ENCODE results near the gene SETD1A.
A peak's percentile ranks its signal among the peaks of the same experiment; 100 is the strongest.

SETD1A gene

GRCh38 chr16:30956601-30957455 is 726 bp upstream of the SETD1A start:
- Histone ChIP-seq H3K36me3 (ENCODE audit: insufficient read depth, low read length) (peaks cover 15% of the 10 kb centered on the region; the same call in 1 of the 2 replicates), H3K4me1 (ENCODE audit: control insufficient read depth, insufficient read depth, low read length, unreplicated experiment) (peaks cover 21% of the 10 kb centered on the region), H3K27me3 (ENCODE audit: insufficient read depth, low read length) (no peaks in the 10 kb centered on the region), H2AFZ (ENCODE audit: low read length, unreplicated experiment) (peak overlapping the region; percentile 97), H3K4me3 (ENCODE audit: low read depth, low read length) (peak overlapping the region; percentile 93), H3K79me2 (ENCODE audit: control insufficient read depth, insufficient read depth, low read length, unreplicated experiment) (peaks cover 15% of the 10 kb centered on the region), H3K27ac (ENCODE audit: low read depth, low read length) (peak overlapping the region; percentile 96)

DNA sequence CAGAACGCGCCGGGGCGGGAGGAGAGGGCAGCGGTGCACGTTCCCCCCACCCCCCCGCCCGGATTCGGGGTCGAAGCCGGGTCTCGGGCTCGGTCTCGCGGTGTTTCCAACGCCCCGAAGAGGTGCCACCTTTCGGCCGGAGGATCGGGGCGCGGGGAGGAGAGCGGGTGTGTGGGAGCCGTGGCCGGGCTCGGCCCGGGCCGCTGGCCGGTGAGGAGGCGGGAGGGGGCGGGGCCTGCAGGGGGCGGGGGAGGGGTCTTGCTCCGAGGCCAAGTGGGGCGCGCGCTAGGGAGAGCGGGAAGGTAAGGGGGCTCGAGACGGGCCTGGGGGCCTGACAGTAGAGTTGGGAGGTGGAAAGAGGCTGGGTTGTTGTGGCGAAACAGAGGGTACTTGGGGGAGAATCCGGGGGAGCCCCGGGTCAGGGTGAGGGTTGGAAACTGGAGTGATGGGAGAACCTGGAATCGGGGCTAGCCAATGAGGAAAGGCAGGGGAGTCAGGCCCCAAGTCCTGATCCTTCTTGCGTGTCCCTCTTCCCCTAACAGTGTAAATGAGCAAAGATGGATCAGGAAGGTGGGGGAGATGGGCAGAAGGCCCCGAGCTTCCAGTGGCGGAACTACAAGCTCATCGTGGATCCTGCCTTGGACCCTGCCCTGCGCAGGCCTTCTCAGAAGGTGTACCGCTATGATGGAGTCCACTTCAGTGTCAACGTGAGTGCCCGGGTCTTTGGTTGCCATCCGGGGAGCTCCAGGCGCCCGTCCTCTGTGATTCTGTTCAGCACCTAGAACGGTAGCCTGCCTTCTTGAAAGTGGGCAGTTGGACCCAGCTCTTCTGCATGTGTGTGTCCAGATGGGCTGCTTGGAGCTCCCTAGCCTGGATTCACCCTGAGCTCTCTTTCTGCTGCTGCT is 873 bp downstream of the SETD1A start:
- peak overlapping the region; percentile 31 for H2AFZ ChIP-seq (ENCODE audit: low read length, unreplicated experiment)
- H3K79me2 ChIP-seq (ENCODE audit: control insufficient read depth, insufficient read depth, low read length, unreplicated experiment), result peaks cover 15% of the 10 kb centered on the region
- H3K27ac ChIP-seq (ENCODE audit: low read depth, low read length), result peak overlapping the region; percentile 96; the same call in 1 of the 2 replicates
- H3K27me3 ChIP-seq (ENCODE audit: insufficient read depth, low read length), result no peaks in the 10 kb centered on the region
- H3K4me1 ChIP-seq (ENCODE audit: control insufficient read depth, insufficient read depth, low read length, unreplicated experiment), result peaks cover 16% of the 10 kb centered on the region
- peak overlapping the region; percentile 93 for H3K4me3 ChIP-seq (ENCODE audit: low read depth, low read length)
- peaks cover 16% of the 10 kb centered on the region; the same call in 1 of the 2 replicates for H3K36me3 ChIP-seq (ENCODE audit: insufficient read depth, low read length)

- Histone ChIP-seq H3K27ac (ENCODE audit: low read depth, low read length) (no peak overlapping the region), H3K4me1 (ENCODE audit: control insufficient read depth, insufficient read depth, low read length, unreplicated experiment) (peaks cover 9% of the 10 kb centered on the region), H3K27me3 (ENCODE audit: insufficient read depth, low read length) (no peaks in the 10 kb centered on the region), H3K36me3 (ENCODE audit: insufficient read depth, low read length) (peaks cover 19% of the 10 kb centered on the region; the same call in 1 of the 2 replicates), H3K4me3 (ENCODE audit: low read depth, low read length) (no peak overlapping the region), H2AFZ (ENCODE audit: low read length, unreplicated experiment) (no peak overlapping the region), H3K79me2 (ENCODE audit: control insufficient read depth, insufficient read depth, low read length, unreplicated experiment) (peaks cover 15% of the 10 kb centered on the region)
These were observed 3.8 kb downstream of the SETD1A start for GRCh38 chr16:30961384-30961783.

DNA sequence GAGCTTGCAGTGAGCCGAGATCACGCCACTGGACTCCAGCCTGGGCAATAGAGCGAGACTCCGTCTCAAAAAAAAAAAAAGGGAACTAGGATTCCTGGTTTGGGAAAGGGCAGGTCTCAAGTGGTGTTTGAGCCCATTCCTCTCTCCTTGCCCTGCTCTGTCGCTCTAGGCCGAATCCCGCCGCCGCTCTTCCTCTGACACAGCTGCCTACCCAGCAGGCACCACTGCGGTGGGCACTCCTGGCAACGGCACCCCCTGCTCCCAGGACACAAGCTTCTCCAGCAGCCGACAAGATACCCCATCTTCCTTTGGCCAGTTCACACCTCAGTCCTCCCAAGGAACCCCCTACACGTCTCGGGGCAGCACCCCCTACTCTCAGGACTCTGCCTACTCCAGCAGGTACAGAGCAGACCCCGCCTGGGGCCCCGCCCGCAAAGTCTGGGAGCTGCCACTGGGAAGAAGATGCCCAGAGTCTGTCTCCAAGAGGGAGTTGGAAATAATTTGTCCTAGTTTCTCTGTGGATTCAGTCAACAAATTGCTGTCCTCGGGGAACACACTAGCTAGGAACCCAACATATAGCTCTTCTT is 6.5 kb downstream of the SETD1A start:
- no peak overlapping the region for H3K4me3 ChIP-seq (ENCODE audit: low read depth, low read length)
- peaks cover 4% of the 10 kb centered on the region for H3K4me1 ChIP-seq (ENCODE audit: control insufficient read depth, insufficient read depth, low read length, unreplicated experiment)
- H2AFZ ChIP-seq (ENCODE audit: low read length, unreplicated experiment), result no peak overlapping the region
- H3K27me3 ChIP-seq (ENCODE audit: insufficient read depth, low read length), result no peaks in the 10 kb centered on the region
- H3K27ac ChIP-seq (ENCODE audit: low read depth, low read length), result no peak overlapping the region
- H3K36me3 ChIP-seq (ENCODE audit: insufficient read depth, low read length), result peaks cover 19% of the 10 kb centered on the region; the same call in 1 of the 2 replicates
- peaks cover 7% of the 10 kb centered on the region for H3K79me2 ChIP-seq (ENCODE audit: control insufficient read depth, insufficient read depth, low read length, unreplicated experiment)

- Histone ChIP-seq H3K4me1 (ENCODE audit: control insufficient read depth, insufficient read depth, low read length, unreplicated experiment) (no peaks in the 10 kb centered on the region), H3K79me2 (ENCODE audit: control insufficient read depth, insufficient read depth, low read length, unreplicated experiment) (peaks cover 2% of the 10 kb centered on the region), H3K4me3 (ENCODE audit: low read depth, low read length) (no peak overlapping the region), H3K27ac (ENCODE audit: low read depth, low read length) (no peak overlapping the region), H3K36me3 (ENCODE audit: insufficient read depth, low read length) (peaks cover 19% of the 10 kb centered on the region; the same call in 1 of the 2 replicates), H2AFZ (ENCODE audit: low read length, unreplicated experiment) (no peak overlapping the region), H3K27me3 (ENCODE audit: insufficient read depth, low read length) (no peaks in the 10 kb centered on the region)
These were observed 7.1 kb downstream of the SETD1A start for GRCh38 chr16:30964574-30965226.

DNA sequence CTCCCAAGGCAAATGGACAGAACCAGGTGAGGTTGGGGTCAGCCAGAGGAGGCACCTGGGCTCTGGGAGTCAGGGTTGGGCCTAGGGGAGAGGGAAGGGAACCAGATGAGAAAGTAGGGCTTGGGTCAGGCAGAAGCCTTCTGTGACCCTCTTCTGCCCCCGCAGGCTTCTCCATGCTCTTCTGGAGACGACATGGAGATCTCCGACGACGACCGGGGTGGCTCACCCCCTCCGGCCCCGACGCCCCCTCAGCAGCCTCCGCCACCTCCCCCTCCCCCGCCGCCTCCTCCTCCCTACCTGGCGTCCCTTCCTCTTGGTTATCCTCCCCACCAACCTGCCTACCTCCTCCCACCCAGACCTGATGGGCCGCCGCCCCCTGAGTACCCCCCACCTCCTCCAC is 7.9 kb downstream of the SETD1A start:
- no peak overlapping the region for H3K4me3 ChIP-seq (ENCODE audit: low read depth, low read length)
- H3K36me3 ChIP-seq (ENCODE audit: insufficient read depth, low read length), result peaks cover 14% of the 10 kb centered on the region; the same call in 1 of the 2 replicates
- H2AFZ ChIP-seq (ENCODE audit: low read length, unreplicated experiment), result no peak overlapping the region
- no peaks in the 10 kb centered on the region for H3K27me3 ChIP-seq (ENCODE audit: insufficient read depth, low read length)
- no peak overlapping the region for H3K27ac ChIP-seq (ENCODE audit: low read depth, low read length)
- H3K4me1 ChIP-seq (ENCODE audit: control insufficient read depth, insufficient read depth, low read length, unreplicated experiment), result no peaks in the 10 kb centered on the region
- no peaks in the 10 kb centered on the region for H3K79me2 ChIP-seq (ENCODE audit: control insufficient read depth, insufficient read depth, low read length, unreplicated experiment)

DNA sequence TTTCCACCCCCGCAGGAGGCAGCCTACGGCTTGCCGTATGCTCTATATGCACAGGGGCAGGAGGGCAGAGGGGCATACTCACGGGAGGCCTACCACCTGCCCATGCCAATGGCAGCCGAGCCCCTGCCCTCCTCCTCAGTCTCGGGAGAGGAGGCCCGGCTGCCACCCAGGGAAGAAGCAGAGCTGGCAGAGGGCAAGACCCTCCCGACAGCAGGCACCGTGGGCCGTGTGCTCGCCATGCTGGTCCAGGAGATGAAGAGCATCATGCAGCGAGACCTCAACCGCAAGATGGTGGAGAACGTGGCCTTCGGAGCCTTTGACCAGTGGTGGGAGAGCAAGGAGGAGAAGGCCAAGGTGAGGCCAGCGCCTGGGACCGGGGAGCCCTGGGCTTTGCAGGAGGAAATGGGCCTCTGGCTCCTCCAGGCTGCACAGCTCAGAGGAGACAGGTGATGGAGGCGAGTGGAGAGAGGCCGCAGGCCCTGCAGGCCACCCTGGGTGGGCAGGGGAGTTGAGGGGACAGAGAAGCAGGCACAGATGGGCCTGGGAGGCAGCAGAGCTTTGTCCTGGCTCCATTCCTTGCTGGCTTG is 8.6 kb downstream of the SETD1A start:
- peaks cover 10% of the 10 kb centered on the region; the same call in 1 of the 2 replicates for H3K36me3 ChIP-seq (ENCODE audit: insufficient read depth, low read length)
- no peaks in the 10 kb centered on the region for H3K4me1 ChIP-seq (ENCODE audit: control insufficient read depth, insufficient read depth, low read length, unreplicated experiment)
- no peak overlapping the region for H3K4me3 ChIP-seq (ENCODE audit: low read depth, low read length)
- no peak overlapping the region for H3K27ac ChIP-seq (ENCODE audit: low read depth, low read length)
- no peak overlapping the region for H2AFZ ChIP-seq (ENCODE audit: low read length, unreplicated experiment)
- H3K27me3 ChIP-seq (ENCODE audit: insufficient read depth, low read length), result no peaks in the 10 kb centered on the region
- H3K79me2 ChIP-seq (ENCODE audit: control insufficient read depth, insufficient read depth, low read length, unreplicated experiment), result no peaks in the 10 kb centered on the region

DNA sequence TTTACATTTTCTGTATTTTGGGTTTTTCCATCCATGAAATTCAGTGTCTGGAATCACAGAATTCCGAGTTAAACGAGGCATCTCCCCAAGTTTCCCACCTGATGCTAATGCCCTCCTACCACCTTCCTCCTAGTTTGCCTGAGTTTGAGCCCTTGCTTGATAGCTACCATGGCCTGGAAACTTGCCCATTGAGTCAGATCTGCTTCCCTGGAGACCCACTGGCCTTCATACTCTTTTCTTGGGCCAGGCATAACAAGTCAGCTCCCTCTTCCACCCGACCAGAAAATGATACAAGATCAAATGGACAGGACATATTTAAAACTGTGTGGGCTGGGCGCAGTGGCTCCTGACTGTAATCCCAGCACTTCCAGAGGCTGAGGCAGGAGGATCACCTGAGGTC is 10.2 kb downstream of the SETD1A start:
- no peaks in the 10 kb centered on the region for H3K79me2 ChIP-seq (ENCODE audit: control insufficient read depth, insufficient read depth, low read length, unreplicated experiment)
- H3K36me3 ChIP-seq (ENCODE audit: insufficient read depth, low read length), result peaks cover 10% of the 10 kb centered on the region; the same call in 1 of the 2 replicates
- H3K27ac ChIP-seq (ENCODE audit: low read depth, low read length), result no peak overlapping the region
- no peaks in the 10 kb centered on the region for H3K27me3 ChIP-seq (ENCODE audit: insufficient read depth, low read length)
- no peaks in the 10 kb centered on the region for H3K4me1 ChIP-seq (ENCODE audit: control insufficient read depth, insufficient read depth, low read length, unreplicated experiment)
- H2AFZ ChIP-seq (ENCODE audit: low read length, unreplicated experiment), result no peak overlapping the region
- no peak overlapping the region for H3K4me3 ChIP-seq (ENCODE audit: low read depth, low read length)

DNA sequence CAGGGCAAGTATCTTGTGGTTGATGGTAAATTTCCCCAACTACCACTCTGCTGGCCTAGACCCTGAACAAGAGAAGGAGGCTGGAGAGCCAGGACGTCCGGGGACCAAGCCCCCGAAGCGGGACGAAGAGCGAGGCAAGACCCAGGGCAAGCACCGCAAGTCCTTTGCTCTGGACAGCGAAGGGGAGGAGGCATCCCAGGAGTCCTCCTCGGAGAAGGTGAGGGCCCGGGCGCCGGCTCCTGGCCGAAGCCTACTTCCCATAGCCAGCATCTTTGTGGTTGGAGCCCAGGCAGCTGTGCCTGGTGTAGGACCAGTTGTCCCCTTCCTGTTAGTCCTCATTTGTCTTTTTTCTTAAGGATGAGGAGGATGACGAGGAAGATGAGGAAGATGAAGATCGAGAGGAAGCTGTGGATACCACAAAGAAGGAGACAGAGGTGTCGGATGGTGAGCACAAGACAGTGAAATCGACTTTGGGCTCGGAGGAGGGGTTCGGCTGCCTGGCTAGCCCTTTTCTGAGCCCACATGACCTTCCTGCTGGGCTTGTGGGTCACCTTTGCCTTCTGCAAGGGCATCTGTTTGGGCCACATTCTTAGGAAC is 11.8 kb downstream of the SETD1A start:
- H3K79me2 ChIP-seq (ENCODE audit: control insufficient read depth, insufficient read depth, low read length, unreplicated experiment), result no peaks in the 10 kb centered on the region
- peaks cover 10% of the 10 kb centered on the region; the same call in 1 of the 2 replicates for H3K36me3 ChIP-seq (ENCODE audit: insufficient read depth, low read length)
- H2AFZ ChIP-seq (ENCODE audit: low read length, unreplicated experiment), result no peak overlapping the region
- no peaks in the 10 kb centered on the region for H3K27me3 ChIP-seq (ENCODE audit: insufficient read depth, low read length)
- no peak overlapping the region for H3K27ac ChIP-seq (ENCODE audit: low read depth, low read length)
- H3K4me3 ChIP-seq (ENCODE audit: low read depth, low read length), result no peak overlapping the region
- H3K4me1 ChIP-seq (ENCODE audit: control insufficient read depth, insufficient read depth, low read length, unreplicated experiment), result no peaks in the 10 kb centered on the region
